ENCODE measurements around the gene B3GNT8.

Gene B3GNT8

DNA sequence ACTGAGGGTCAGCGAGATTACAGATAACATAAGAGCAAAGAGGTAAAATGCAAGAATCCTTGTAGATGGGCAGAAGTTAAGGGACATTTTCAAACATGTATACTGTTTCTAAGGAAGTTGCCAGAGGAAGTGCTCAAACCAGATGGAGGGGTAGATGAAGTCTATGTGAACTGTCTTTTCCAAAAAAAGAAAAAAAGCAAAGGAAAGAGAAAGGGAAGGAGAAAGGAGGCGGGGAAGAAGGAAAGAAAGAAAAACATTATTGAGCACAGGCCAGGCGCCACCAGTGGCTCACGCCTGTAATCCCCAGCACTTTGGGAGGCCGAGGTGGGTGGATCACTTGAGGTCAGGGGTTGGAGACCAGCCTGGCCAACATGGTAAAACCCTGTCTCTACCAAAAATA is 7.3 kb upstream of the B3GNT8 start:
- H3K9ac ChIP-seq (ENCODE audit: insufficient read length, low read depth), result no peak overlapping the region
- H3K4me1 ChIP-seq (ENCODE audit: insufficient read depth, insufficient read length), result peaks cover 8% of the 10 kb centered on the region
- H3K27me3 ChIP-seq (ENCODE audit: insufficient read depth, insufficient read length), result no peaks in the 10 kb centered on the region
- no peak for DNase-seq (ENCODE audit: low read depth, low spot score)
- H3K36me3 ChIP-seq (ENCODE audit: insufficient read depth, insufficient read length, low read length), result peaks cover 52% of the 10 kb centered on the region
- no peaks in the 10 kb centered on the region for H3K9me3 ChIP-seq (ENCODE audit: insufficient read depth, low read length)
- TF ChIP-seq SUZ12 (IDR thresholded peaks at IDR 0.05; ENCODE audit: extremely low read depth, insufficient read depth, insufficient read length), result no peak
- TF ChIP-seq ZNF274 (IDR thresholded peaks at IDR 0.05; ENCODE audit: low read depth, low read length), result no peak
- no peak for TF ChIP-seq YY1 (IDR thresholded peaks at IDR 0.05; ENCODE audit: insufficient read depth, insufficient read length)
- no peak overlapping the region for H3K4me3 ChIP-seq (ENCODE audit: insufficient read length, low read depth)

DNA sequence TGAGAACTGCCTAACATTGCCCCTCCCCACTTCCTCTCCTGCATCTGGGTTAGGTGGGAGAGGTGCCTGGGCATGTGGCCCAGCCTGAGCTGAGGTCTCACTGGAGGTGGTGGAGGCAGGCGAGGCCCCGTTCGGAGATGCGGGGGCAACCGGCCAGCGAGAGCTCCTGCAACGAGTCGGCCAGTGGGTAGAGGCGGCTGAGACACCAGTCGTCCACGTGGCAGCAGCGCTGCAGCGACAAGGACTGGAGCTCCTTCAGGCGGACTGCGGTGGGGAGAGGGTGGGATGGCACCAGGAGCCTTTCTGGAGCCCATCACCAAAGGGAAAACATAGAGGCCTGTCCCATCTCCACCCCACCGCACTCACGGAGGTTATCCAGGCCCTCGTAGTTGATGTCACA is 6.0 kb upstream of the B3GNT8 start:
- Histone ChIP-seq H3K9me3 (ENCODE audit: insufficient read depth, low read length) (no peaks in the 10 kb centered on the region), H3K9ac (ENCODE audit: insufficient read length, low read depth) (no peak overlapping the region), H3K4me1 (ENCODE audit: insufficient read depth, insufficient read length) (peaks cover 8% of the 10 kb centered on the region), H3K27me3 (ENCODE audit: insufficient read depth, insufficient read length) (no peaks in the 10 kb centered on the region), H3K4me3 (ENCODE audit: insufficient read length, low read depth) (no peak overlapping the region), H3K36me3 (ENCODE audit: insufficient read depth, insufficient read length, low read length) (peaks cover 53% of the 10 kb centered on the region)
- no peak for TF ChIP-seq ZNF274 (IDR thresholded peaks at IDR 0.05; ENCODE audit: low read depth, low read length)
- TF ChIP-seq SUZ12 (IDR thresholded peaks at IDR 0.05; ENCODE audit: extremely low read depth, insufficient read depth, insufficient read length), result no peak
- no peak for TF ChIP-seq YY1 (IDR thresholded peaks at IDR 0.05; ENCODE audit: insufficient read depth, insufficient read length)
- DNase-seq (ENCODE audit: low read depth, low spot score), result no peak

DNA sequence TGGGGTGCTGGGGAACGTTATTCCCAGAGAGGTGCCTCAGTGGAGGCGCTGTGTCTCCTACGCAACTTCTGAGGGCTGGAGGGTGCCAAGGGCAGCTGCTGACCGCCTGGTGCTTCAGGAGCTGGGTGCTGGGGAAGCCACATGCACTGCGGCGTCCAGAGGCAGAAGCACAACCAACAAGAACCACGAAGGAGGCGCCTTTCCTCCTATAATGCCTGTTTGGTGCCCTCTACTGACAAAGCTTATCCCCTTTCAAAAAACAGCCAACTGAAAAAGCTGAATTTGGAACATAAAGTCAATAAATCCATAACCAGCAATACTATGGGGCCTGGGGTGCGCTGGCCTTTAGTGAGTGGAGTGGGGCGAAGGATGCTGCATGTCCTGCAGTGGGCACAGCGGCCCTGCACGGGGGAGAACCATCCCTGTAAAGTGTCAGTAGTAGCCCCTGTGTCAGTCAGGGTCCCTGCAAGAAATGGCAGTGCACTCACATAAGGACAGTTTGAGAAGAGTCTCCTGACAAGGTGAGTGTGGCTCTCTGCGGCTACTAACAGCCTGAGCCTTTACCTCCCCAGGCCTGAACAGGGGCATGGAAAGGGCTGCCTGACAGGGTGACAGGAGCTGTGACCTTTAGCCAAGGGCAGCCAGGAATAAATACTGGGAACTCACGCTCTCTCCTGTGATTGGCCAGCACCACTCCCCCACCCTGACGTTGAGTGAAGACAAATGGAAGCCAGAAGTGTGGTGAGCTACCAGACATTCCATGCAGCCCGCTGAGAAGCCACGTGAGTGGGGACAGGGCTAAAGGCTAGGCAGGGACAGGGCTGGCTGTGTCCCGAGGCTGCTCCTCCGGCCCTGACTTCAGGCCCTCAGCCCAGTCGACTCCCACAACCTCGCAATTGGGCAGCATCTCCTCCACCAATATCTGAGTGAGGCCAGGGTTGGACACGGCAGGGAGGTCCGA is 4.5 kb upstream of the B3GNT8 start:
- peaks cover 46% of the 10 kb centered on the region for H3K36me3 ChIP-seq (ENCODE audit: insufficient read depth, insufficient read length, low read length)
- H3K9ac ChIP-seq (ENCODE audit: insufficient read length, low read depth), result no peak overlapping the region
- no peak for DNase-seq (ENCODE audit: low read depth, low spot score)
- H3K27me3 ChIP-seq (ENCODE audit: insufficient read depth, insufficient read length), result no peaks in the 10 kb centered on the region
- no peak overlapping the region for H3K4me3 ChIP-seq (ENCODE audit: insufficient read length, low read depth)
- H3K9me3 ChIP-seq (ENCODE audit: insufficient read depth, low read length), result no peaks in the 10 kb centered on the region
- TF ChIP-seq ZNF274 (IDR thresholded peaks at IDR 0.05; ENCODE audit: low read depth, low read length) (no peak), SUZ12 (IDR thresholded peaks at IDR 0.05; ENCODE audit: extremely low read depth, insufficient read depth, insufficient read length) (no peak), YY1 (IDR thresholded peaks at IDR 0.05; ENCODE audit: insufficient read depth, insufficient read length) (no peak)
- peaks cover 5% of the 10 kb centered on the region for H3K4me1 ChIP-seq (ENCODE audit: insufficient read depth, insufficient read length)

DNA sequence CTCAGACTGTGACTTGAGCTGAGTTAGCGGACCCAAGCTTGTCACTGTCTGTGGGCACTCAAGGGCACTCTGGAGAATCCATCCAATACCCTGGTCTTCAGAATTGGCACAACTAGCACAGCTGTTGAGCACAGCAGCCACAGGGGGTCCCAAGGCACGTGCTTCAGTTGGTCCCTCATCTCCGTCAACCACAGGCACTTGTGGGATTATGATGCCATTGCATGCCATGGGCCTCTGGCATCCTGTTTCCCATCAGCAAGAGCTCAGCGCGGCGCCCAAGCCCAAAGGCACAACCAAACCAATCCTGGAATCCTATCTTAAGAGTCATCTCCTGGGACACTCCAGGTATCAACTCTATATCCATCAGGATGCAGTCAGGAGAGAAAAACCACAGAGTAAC is 3.7 kb upstream of the B3GNT8 start:
- TF ChIP-seq ZNF274 (IDR thresholded peaks at IDR 0.05; ENCODE audit: low read depth, low read length) (no peak), SUZ12 (IDR thresholded peaks at IDR 0.05; ENCODE audit: extremely low read depth, insufficient read depth, insufficient read length) (no peak), YY1 (IDR thresholded peaks at IDR 0.05; ENCODE audit: insufficient read depth, insufficient read length) (no peak)
- H3K9ac ChIP-seq (ENCODE audit: insufficient read length, low read depth), result no peak overlapping the region
- peaks cover 42% of the 10 kb centered on the region for H3K36me3 ChIP-seq (ENCODE audit: insufficient read depth, insufficient read length, low read length)
- no peak for DNase-seq (ENCODE audit: low read depth, low spot score)
- H3K9me3 ChIP-seq (ENCODE audit: insufficient read depth, low read length), result no peaks in the 10 kb centered on the region
- H3K4me3 ChIP-seq (ENCODE audit: insufficient read length, low read depth), result no peak overlapping the region
- H3K27me3 ChIP-seq (ENCODE audit: insufficient read depth, insufficient read length), result no peaks in the 10 kb centered on the region
- H3K4me1 ChIP-seq (ENCODE audit: insufficient read depth, insufficient read length), result peaks cover 10% of the 10 kb centered on the region

DNA sequence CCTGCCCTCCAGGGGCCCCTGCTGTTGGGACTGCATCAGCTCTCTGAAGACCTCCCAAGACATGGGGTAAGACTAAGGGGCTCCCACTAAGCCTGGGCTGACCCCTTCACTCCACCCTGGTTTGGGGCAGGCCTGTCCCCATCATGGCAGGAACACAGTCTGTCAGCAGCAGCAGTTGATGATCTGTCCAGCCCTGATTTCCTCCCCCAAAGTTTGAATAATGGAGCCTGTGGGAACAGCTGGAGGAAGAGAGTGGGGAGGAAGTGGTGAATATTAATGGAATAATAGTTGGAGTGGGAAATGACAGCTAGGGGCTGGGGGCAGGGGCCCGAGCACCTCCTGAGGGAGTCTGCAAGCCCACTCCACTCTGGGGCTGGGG is 1.3 kb upstream of the B3GNT8 start:
- TF ChIP-seq ZNF274 (IDR thresholded peaks at IDR 0.05; ENCODE audit: low read depth, low read length) (no peak), YY1 (IDR thresholded peaks at IDR 0.05; ENCODE audit: insufficient read depth, insufficient read length) (no peak), SUZ12 (IDR thresholded peaks at IDR 0.05; ENCODE audit: extremely low read depth, insufficient read depth, insufficient read length) (no peak)
- H3K4me3 ChIP-seq (ENCODE audit: insufficient read length, low read depth), result peak overlapping the region; percentile 39
- DNase-seq (ENCODE audit: low read depth, low spot score), result no peak
- H3K36me3 ChIP-seq (ENCODE audit: insufficient read depth, insufficient read length, low read length), result peaks cover 48% of the 10 kb centered on the region
- no peaks in the 10 kb centered on the region for H3K9me3 ChIP-seq (ENCODE audit: insufficient read depth, low read length)
- peak overlapping the region; percentile 76 for H3K9ac ChIP-seq (ENCODE audit: insufficient read length, low read depth)
- no peaks in the 10 kb centered on the region for H3K27me3 ChIP-seq (ENCODE audit: insufficient read depth, insufficient read length)
- peaks cover 12% of the 10 kb centered on the region for H3K4me1 ChIP-seq (ENCODE audit: insufficient read depth, insufficient read length)

DNA sequence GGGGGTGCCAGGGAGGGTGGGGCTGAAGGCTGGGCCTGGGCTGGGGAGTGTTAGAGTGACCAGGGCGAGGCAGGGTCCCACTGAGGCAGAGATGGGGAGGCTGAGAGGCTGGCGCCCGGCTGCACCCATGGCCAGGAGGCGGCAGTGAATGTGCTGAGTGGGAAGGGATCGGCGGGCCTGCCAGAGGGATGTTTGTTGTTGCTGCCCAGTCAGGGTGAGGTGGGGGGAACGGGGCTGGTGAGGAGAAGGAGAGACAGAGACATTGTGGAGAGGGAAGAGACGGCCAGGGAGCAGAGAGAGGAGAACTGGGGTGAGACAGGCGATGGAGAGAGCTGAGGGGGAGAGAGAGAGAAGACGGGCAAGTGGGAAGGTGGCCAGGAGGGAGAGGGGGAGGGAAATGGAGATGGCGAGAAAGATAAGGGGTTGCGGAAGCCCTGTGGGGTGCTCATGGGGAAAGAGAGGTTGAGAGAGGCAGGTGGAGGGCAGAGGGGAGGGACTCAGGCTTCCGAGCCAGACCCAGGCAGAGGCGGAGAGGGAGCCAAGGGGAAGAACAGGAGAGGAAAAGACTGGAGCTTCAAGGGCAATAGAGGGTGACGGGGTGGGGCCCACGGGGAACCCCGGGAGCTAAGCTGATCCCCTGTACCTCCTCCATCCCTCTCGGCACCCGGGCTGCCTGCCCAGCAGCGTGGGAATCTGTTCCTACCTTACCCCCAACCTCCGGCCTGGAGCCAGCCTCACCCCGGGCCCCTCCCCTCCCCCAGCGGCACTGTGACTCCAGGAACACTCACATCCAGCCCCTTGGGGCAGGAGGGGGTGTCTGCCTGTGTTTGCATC is 690 bp upstream of the B3GNT8 start:
- Histone ChIP-seq H3K36me3 (ENCODE audit: insufficient read depth, insufficient read length, low read length) (peaks cover 46% of the 10 kb centered on the region), H3K9ac (ENCODE audit: insufficient read length, low read depth) (peak overlapping the region; percentile 76), H3K4me1 (ENCODE audit: insufficient read depth, insufficient read length) (peaks cover 12% of the 10 kb centered on the region), H3K27me3 (ENCODE audit: insufficient read depth, insufficient read length) (no peaks in the 10 kb centered on the region), H3K4me3 (ENCODE audit: insufficient read length, low read depth) (peak overlapping the region; percentile 39), H3K9me3 (ENCODE audit: insufficient read depth, low read length) (no peaks in the 10 kb centered on the region)
- TF ChIP-seq ZNF274 (IDR thresholded peaks at IDR 0.05; ENCODE audit: low read depth, low read length) (no peak), SUZ12 (IDR thresholded peaks at IDR 0.05; ENCODE audit: extremely low read depth, insufficient read depth, insufficient read length) (no peak), YY1 (IDR thresholded peaks at IDR 0.05; ENCODE audit: insufficient read depth, insufficient read length) (no peak)
- DNase-seq (ENCODE audit: low read depth, low spot score), result no peak

Measured in NT2/D1 (cell line).